WTC11 (cell line): ENCODE data around the gene ZNF81.

Source experiments
- MAX ChIP-seq: sonication (generic); formaldehyde crosslinking; IDR thresholded peaks from 2 replicates; pipeline ENCODE4 v1.8.0; 2022; ENCODE audit warnings: mild to moderate bottlenecking, missing genetic modification reagents
- OVOL2 ChIP-seq: fragments of 250-450 bp; sonication (Bioruptor Pico); IDR thresholded peaks from 2 replicates; pipeline ENCODE4 v1.9.0; 2021; ENCODE audit warnings: mild to moderate bottlenecking, borderline replicate concordance
- USF1 ChIP-seq: sonication (generic); formaldehyde crosslinking; IDR thresholded peaks from 2 replicates; pipeline ENCODE4 v1.8.0; 2022; ENCODE audit warnings: mild to moderate bottlenecking, missing genetic modification reagents
- TF ChIP-seq, protein P1 (sequence below): fragments of 200-600 bp; IDR thresholded peaks from 2 replicates; pipeline ENCODE4 v1.8.0; 2022; ENCODE audit warnings: antibody characterized with exemption
- TF ChIP-seq, protein P2 (sequence below): sonication (generic); formaldehyde crosslinking; IDR thresholded peaks from 2 replicates; pipeline ENCODE4 v1.8.1; 2023; ENCODE audit warnings: mild to moderate bottlenecking, moderate library complexity, missing genetic modification reagents

DNA sequence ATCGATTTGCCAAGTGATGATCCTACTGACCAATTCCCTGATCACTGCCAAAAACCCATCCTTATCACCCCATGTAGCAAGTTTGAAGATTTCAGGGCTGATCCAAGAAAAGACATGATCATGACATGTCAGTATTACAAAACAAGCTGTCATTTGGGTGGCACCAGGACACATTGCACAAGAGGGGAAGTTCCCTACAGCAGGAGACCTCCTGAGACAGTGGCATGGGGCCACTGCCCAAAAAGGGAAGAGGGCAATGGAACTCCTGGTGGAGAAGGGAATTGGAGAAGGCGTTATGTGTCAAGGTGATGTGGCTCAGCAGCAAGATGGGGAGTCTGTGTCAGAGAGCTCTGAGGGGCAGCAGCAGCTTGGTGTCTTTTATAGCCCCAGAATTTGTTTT, 123.7 kb downstream of the ZNF81 start:
- TF ChIP-seq, protein P1, sequence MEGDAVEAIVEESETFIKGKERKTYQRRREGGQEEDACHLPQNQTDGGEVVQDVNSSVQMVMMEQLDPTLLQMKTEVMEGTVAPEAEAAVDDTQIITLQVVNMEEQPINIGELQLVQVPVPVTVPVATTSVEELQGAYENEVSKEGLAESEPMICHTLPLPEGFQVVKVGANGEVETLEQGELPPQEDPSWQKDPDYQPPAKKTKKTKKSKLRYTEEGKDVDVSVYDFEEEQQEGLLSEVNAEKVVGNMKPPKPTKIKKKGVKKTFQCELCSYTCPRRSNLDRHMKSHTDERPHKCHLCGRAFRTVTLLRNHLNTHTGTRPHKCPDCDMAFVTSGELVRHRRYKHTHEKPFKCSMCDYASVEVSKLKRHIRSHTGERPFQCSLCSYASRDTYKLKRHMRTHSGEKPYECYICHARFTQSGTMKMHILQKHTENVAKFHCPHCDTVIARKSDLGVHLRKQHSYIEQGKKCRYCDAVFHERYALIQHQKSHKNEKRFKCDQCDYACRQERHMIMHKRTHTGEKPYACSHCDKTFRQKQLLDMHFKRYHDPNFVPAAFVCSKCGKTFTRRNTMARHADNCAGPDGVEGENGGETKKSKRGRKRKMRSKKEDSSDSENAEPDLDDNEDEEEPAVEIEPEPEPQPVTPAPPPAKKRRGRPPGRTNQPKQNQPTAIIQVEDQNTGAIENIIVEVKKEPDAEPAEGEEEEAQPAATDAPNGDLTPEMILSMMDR = no peak
- TF ChIP-seq USF1 (CRISPR knock-in tag) (no peak), MAX (CRISPR knock-in tag) (no peak), OVOL2 (no peak)
- TF ChIP-seq, protein P2, sequence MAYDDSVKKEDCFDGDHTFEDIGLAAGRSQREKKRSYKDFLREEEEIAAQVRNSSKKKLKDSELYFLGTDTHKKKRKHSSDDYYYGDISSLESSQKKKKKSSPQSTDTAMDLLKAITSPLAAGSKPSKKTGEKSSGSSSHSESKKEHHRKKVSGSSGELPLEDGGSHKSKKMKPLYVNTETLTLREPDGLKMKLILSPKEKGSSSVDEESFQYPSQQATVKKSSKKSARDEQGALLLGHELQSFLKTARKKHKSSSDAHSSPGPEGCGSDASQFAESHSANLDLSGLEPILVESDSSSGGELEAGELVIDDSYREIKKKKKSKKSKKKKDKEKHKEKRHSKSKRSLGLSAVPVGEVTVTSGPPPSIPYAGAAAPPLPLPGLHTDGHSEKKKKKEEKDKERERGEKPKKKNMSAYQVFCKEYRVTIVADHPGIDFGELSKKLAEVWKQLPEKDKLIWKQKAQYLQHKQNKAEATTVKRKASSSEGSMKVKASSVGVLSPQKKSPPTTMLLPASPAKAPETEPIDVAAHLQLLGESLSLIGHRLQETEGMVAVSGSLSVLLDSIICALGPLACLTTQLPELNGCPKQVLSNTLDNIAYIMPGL (CRISPR knock-in tag) = no peak
